ENCODE measurements around the gene METTL25B. TPM values are rescaled to one million over a fixed set of nuclear protein-coding genes. Genes with fewer than 3 reads are reported as not detected.

Gene METTL25B
- total RNA-seq, 4 donors from 2014 or later: 12.9 to 28.0 (median 17.6) TPM

GRCh38 chr1:156707417-156708217 lies 20.7 kb upstream of the METTL25B start:
- TF ChIP-seq CTCF (IDR thresholded peaks at IDR 0.05 in 4 of 5, conservative IDR thresholded peaks at IDR 0.05 in 1 of 5) (no peak), POLR2A (IDR thresholded peaks at IDR 0.05) (no peak)
- H3K4me1 ChIP-seq: peaks cover 28% of the 10 kb centered on the region in 2 donors
- no peak overlapping the region for H3K4me3 ChIP-seq
- H3K27ac ChIP-seq: no peak overlapping the region
- DNase-seq: no peak
- H3K36me3 ChIP-seq: no peaks in the 10 kb centered on the region
- H3K9me3 ChIP-seq: no peaks in the 10 kb centered on the region
- no peak for ATAC-seq
- peaks cover 32 to 35% (median 33%) of the 10 kb centered on the region in 3 donors for H3K27me3 ChIP-seq
- in situ Hi-C loops (cut with MboI; ENCODE audit: low sequenced_read_pairs in 4 of 4): loop anchor here in 1 of 4 donors (25.0 kb wide), 1 partner anchor 155 kb away; the partner anchor contains the start of genes INSRR and NTRK1
- intact Hi-C loops (cut with DNase I; ENCODE audit: low total_unique reads): no loop called here

- H3K9me3 ChIP-seq: no peaks in the 10 kb centered on the region
- peaks cover 27 to 33% (median 29%) of the 10 kb centered on the region in 3 donors for H3K27me3 ChIP-seq
- DNase-seq (no peak), ATAC-seq (no peak)
- intact Hi-C loops (cut with DNase I; ENCODE audit: low total_unique reads) (no loop called here), in situ Hi-C loops (cut with MboI; ENCODE audit: low sequenced_read_pairs in 4 of 4) (loop anchor here in 1 of 4 donors (25.0 kb wide), 1 partner anchor 154 kb away; the partner anchor contains the start of genes INSRR and NTRK1)
- TF ChIP-seq POLR2A (IDR thresholded peaks at IDR 0.05) (no peak), CTCF (IDR thresholded peaks at IDR 0.05 in 4 of 5, conservative IDR thresholded peaks at IDR 0.05 in 1 of 5) (no peak)
- no peak overlapping the region for H3K27ac ChIP-seq
- H3K36me3 ChIP-seq: no peaks in the 10 kb centered on the region
- H3K4me3 ChIP-seq: no peak overlapping the region
- peaks cover 28% of the 10 kb centered on the region in 2 donors for H3K4me1 ChIP-seq
Observed at GRCh38 chr1:156708218-156708661, 20.0 kb upstream of the METTL25B start.

GRCh38 chr1:156709031-156709430 lies 19.2 kb upstream of the METTL25B start:
- H3K27ac ChIP-seq: no peak overlapping the region
- in situ Hi-C loops (cut with MboI; ENCODE audit: low sequenced_read_pairs in 4 of 4) (loop anchor here in 1 of 4 donors (25.0 kb wide), 1 partner anchor 153 kb away; the partner anchor contains the start of genes INSRR and NTRK1), intact Hi-C loops (cut with DNase I; ENCODE audit: low total_unique reads) (no loop called here)
- H3K9me3 ChIP-seq: no peaks in the 10 kb centered on the region
- peaks cover 19 to 26% (median 21%) of the 10 kb centered on the region in 3 donors for H3K27me3 ChIP-seq
- no peak for DNase-seq
- no peaks in the 10 kb centered on the region for H3K36me3 ChIP-seq
- ATAC-seq: no peak
- H3K4me1 ChIP-seq: peaks cover 25 to 28% of the 10 kb centered on the region in 2 donors
- no peak for TF ChIP-seq CTCF (IDR thresholded peaks at IDR 0.05 in 4 of 5, conservative IDR thresholded peaks at IDR 0.05 in 1 of 5)
- TF ChIP-seq POLR2A (IDR thresholded peaks at IDR 0.05): no peak
- H3K4me3 ChIP-seq: no peak overlapping the region

- DNase-seq: peak in 1 of 2 donors; percentile 53
- in situ Hi-C loops (cut with MboI; ENCODE audit: low sequenced_read_pairs in 4 of 4): loop anchor here in 2 of 4 donors (10.0 to 25.0 kb wide), 2 partner anchors 152 to 175 kb away; partner anchors contain the start of genes INSRR (in 1 of the 2) and NTRK1 (in 1 of the 2)
- intact Hi-C loops (cut with DNase I; ENCODE audit: low total_unique reads): no loop called here
- no peak overlapping the region for H3K4me3 ChIP-seq
- H3K27me3 ChIP-seq: peaks cover 10 to 17% (median 12%) of the 10 kb centered on the region in 3 donors
- peaks cover 17 to 20% of the 10 kb centered on the region in 2 donors for H3K4me1 ChIP-seq
- ATAC-seq: peak in 1 of 2 donors; percentile 31
- H3K9me3 ChIP-seq: no peaks in the 10 kb centered on the region
- no peak for TF ChIP-seq POLR2A (IDR thresholded peaks at IDR 0.05)
- no peak for TF ChIP-seq CTCF (IDR thresholded peaks at IDR 0.05 in 4 of 5, conservative IDR thresholded peaks at IDR 0.05 in 1 of 5)
- no peak overlapping the region for H3K27ac ChIP-seq
- H3K36me3 ChIP-seq: no peaks in the 10 kb centered on the region
Observed at GRCh38 chr1:156709757-156710489, 18.3 kb upstream of the METTL25B start.
